ENCODE results near the gene SLC41A2.
"Not testable (repeated sequence)": the region's sequence is repeated elsewhere in the genome, so short reads cannot be mapped to it uniquely, and the experiment has no call there.

- not testable (repeated sequence) for TF ChIP-seq CTCF (IDR thresholded peaks at IDR 0.05; ENCODE audit: insufficient read depth, low read length, poor library complexity, severe bottlenecking); EZH2phosphoT487 (conservative IDR thresholded peaks at IDR 0.05; ENCODE audit: low read length)
Observed at GRCh38 chr12:104943401-104943800, 14.7 kb downstream of the SLC41A2 start.

Data from SU-DHL-6 (cell line).